Stomach smooth muscle (tissue), 2 donors: ENCODE results near the gene MAPK11.

Source experiments
- H3K27ac ChIP-seq: one replicate; pipeline ENCODE4 v1.7.0; 2013; ENCODE audit warnings: mild to moderate bottlenecking, low read length, inconsistent platforms
- H3K27me3 ChIP-seq, 2 donors: one replicate each; pipeline ENCODE4 v1.7.0; 2013; ENCODE audit warnings: low read length in 2 of 2; ENCODE audit not compliant: insufficient read depth in 2 of 2, control insufficient read depth in 1 of 2
- H3K36me3 ChIP-seq, 2 donors: one replicate each; pipeline ENCODE4 v1.7.0; 2013; ENCODE audit warnings: low read length in 2 of 2; ENCODE audit not compliant: control insufficient read depth in 2 of 2, insufficient read depth in 2 of 2
- H3K4me1 ChIP-seq: one replicate; pipeline ENCODE4 v1.7.0; 2013; ENCODE audit warnings: low read length; ENCODE audit not compliant: control insufficient read depth, insufficient read depth
- H3K4me3 ChIP-seq, 2 donors: one replicate each; pipeline ENCODE4 v1.7.0; 2013; ENCODE audit warnings: low read length in 2 of 2
- H3K9ac ChIP-seq, 2 donors: one replicate each; pipeline ENCODE4 v1.7.0; 2013; ENCODE audit warnings: low read length in 2 of 2, mild to moderate bottlenecking in 1 of 2
- H3K9me3 ChIP-seq, 2 donors: one replicate each; pipeline ENCODE4 v1.7.0; 2013; ENCODE audit warnings: low read length in 2 of 2; ENCODE audit not compliant: control insufficient read depth in 2 of 2
- donor health status: healthy.
- donor health status: Pancreatic carcinoma.

MAPK11 gene

DNA sequence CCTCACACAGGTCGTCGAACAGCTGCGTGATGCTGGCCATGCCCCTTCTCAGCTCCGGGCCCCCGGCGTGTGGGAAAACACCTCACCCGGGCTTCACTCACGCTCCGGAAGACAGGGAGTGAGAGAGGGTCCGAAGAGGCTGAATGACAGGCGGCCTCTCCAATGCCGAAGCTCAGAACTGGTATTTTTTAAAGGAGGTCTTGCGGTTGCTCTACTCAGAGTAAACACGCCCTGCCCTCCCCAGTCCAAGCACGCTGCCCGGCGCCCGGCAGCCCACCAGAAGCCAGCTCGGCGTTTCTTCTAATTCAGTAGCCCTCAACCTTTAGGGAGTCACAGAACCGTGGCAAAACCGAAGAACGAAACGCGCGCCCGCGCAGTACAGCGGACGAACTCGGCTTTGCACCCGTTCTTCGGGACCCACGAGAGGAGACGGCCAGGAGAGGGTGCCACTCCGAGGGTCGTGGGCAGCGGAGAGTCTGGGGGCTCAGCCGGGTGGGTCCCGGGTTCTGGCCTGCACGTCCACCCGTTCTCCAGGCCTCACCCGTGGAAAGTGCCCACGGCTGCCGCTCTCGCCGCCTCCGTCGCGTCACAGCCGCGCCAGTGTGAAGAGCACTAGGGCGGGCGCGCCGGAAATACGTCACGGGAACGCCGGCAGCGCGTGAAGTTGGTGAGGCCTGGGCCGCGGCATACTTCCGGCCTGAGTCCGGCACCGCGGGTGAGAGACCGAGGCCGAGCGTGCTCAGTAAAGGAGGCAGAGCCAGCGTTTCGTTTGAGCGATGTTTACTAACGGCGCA, 25.6 kb downstream of the MAPK11 start, which contains the start of gene TUBGCP6:
Gene TUBGCP6 (minus strand): TSS at position 604 of the 794 bp plus-strand sequence. CDS start 564 bp downstream, at position 40.
- peaks cover 42% of the 10 kb centered on the region for H3K4me1 ChIP-seq

DNA sequence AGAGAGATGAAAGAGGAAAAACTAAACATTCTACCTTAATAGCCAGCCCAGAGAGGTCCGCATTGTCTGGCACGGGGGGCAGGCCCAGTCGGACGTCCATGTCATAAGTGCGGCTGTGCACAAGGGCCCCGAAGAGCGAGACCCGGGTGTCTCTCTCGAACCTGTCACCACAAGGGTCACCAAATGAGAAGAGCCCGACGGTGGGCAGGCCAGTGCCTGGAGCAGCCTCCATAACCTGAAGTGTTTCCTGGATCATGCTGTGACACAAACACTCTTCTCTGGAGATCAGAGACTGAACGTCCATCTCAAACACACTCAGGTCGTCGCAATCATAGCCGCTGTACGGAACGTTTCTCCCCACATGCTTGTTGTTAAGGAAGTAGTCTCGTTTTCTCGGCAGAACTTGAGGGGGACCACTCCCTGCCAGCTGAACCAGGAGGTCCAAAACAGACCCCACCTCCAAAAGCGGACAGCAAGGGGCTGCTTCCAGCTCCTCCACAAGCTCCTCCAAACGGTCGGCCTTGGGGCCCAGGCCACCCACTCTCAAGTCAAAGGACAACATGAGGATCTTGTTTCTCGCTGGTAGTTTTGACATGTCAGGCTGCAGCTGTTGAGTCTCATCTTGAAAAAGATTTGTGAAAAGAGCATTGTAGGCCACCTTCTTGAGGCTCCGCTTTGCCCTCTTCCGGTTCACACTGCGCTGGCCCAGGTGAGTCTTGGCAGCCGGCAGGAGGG, 26.3 kb downstream of the MAPK11 start:
- Histone ChIP-seq H3K9me3 (no peaks in the 10 kb centered on the region), H3K27ac (peak overlapping the region; percentile 90), H3K4me1 (peaks cover 40% of the 10 kb centered on the region), H3K9ac (peak overlapping the region; percentile 92 to 96), H3K36me3 (peaks cover 13 to 23% of the 10 kb centered on the region in 2 donors), H3K4me3 (peak overlapping the region; percentile 87 to 97), H3K27me3 (no peaks in the 10 kb centered on the region)

More for the DNA sequence above, 25.6 kb downstream of the MAPK11 start, which contains the start of gene TUBGCP6:
- H3K36me3 ChIP-seq = peaks cover 13 to 21% of the 10 kb centered on the region in 2 donors
- H3K4me3 ChIP-seq = peak within 1 kb of the TSS; percentile 87 to 97
- peak within 1 kb of the TSS; percentile 92 to 96 for H3K9ac ChIP-seq
- H3K9me3 ChIP-seq = no peaks in the 10 kb centered on the region
- peak within 1 kb of the TSS; percentile 90 for H3K27ac ChIP-seq
- H3K27me3 ChIP-seq = no peaks in the 10 kb centered on the region

DNA sequence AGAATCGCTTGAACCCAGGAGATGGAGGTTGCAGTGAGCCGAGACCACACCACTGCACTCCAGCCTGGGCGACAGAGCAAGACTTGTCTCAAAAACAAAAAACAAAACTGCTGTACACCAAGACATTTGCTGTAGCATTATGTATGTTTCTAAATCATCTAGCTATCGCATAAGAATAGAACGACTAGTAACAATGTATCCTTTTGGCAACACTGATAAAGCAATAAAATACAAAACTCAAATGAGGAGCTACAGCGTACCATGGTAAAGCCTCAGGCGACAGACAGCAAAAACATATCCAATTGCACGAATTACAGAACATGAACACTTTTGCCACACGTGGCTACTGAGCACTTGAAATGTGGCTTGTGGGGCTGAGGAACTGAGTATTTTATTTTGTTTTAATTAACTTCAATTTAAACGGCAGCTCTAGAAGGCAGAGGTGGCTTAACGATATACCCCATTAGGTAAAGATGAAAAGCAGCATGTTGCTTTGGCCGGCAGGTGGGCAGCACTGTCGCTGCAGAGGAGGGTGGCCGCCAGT, 27.7 kb downstream of the MAPK11 start:
- no peaks in the 10 kb centered on the region for H3K27me3 ChIP-seq
- no peaks in the 10 kb centered on the region for H3K9me3 ChIP-seq
- peaks cover 13 to 21% of the 10 kb centered on the region in 2 donors for H3K36me3 ChIP-seq
- H3K4me3 ChIP-seq = peak overlapping the region; percentile 42 to 97
- peaks cover 40% of the 10 kb centered on the region for H3K4me1 ChIP-seq
- no peak overlapping the region for H3K27ac ChIP-seq
- peak overlapping the region; percentile 0 to 20 for H3K9ac ChIP-seq

DNA sequence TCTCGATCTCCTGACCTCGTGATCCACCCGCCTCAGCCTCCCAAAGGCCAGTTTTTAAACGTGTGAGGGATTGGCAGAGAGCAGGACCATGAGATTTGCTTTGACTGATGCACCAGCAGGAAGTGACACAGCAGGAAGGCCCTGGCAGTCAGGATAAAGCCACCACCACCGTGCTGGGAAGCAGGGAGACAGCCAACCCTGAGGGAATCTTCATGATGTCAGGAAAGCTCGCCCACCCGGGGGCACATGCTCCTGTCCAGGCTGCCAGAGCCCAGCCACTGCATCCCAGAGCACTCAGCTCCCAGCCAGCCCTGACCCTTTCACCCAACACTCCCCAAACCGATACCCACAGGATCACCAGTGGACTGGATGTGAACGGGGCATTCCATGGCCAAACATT, 31.4 kb downstream of the MAPK11 start:
- no peaks in the 10 kb centered on the region for H3K9me3 ChIP-seq
- no peaks in the 10 kb centered on the region for H3K27me3 ChIP-seq
- no peak overlapping the region for H3K9ac ChIP-seq
- no peak overlapping the region for H3K27ac ChIP-seq
- peaks cover 5 to 18% of the 10 kb centered on the region in 2 donors for H3K36me3 ChIP-seq
- peaks cover 17% of the 10 kb centered on the region for H3K4me1 ChIP-seq
- no peak overlapping the region for H3K4me3 ChIP-seq

DNA sequence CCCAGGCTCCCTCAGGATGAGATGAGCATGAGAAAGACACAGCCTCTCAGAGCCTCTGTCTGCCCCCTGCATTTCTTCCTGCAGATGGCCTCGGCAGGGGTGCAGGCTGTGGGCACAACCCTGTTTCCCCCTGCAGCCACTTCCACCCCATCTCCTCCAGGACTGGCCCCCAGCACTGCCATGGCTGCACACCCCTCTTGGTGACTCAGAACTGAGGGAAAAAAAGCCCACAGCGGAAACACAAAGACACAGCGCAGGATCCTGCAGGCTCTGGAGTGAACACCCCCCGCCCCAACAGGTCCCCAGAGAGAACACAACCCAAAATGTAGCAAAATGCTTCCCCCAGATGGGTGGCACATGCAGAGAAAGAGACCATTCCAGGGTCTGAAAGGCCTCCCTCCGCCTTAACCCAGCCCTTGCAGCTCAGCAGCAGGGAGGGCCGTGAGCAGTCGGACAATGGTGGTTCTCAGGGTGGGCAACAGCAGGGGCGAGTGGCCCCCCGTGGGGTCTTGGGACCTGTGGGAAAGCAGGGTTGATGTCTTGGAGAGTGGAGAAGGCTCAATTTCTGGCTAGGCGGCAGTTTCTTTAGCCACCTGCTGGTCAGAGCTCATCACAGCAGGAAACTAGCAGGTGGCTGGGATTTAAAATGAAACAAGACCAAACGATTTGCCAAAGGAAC, 33.3 kb downstream of the MAPK11 start:
- Histone ChIP-seq H3K4me1 (peaks cover 10% of the 10 kb centered on the region), H3K36me3 (peaks cover 5 to 20% of the 10 kb centered on the region in 2 donors), H3K9me3 (no peaks in the 10 kb centered on the region), H3K27me3 (no peaks in the 10 kb centered on the region), H3K4me3 (no peak overlapping the region), H3K9ac (no peak overlapping the region), H3K27ac (no peak overlapping the region)

DNA sequence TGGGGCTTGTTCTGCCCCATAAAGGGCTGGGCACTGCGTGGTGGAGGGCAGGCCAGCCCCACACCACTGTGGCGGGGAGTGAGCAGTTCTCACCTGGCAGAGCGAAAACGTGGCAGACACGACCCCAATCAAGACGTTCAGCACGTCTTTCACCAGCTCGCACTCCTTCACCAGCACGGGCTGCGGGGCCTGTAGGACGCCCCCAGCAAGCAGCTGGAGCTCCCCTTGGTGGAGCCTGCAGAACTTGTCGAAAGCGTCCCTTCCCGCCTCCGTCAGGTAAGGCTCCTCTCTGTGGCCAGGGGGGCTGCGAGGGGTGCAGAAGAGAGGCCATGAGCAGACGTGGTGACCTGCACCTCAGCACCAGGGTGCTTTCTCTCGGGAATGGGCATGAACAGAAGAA, 37.0 kb downstream of the MAPK11 start:
- Histone ChIP-seq H3K9ac (no peak overlapping the region), H3K36me3 (peaks cover 9 to 14% of the 10 kb centered on the region in 2 donors), H3K27me3 (no peaks in the 10 kb centered on the region), H3K4me3 (no peak overlapping the region), H3K27ac (no peak overlapping the region), H3K9me3 (no peaks in the 10 kb centered on the region), H3K4me1 (no peaks in the 10 kb centered on the region)

DNA sequence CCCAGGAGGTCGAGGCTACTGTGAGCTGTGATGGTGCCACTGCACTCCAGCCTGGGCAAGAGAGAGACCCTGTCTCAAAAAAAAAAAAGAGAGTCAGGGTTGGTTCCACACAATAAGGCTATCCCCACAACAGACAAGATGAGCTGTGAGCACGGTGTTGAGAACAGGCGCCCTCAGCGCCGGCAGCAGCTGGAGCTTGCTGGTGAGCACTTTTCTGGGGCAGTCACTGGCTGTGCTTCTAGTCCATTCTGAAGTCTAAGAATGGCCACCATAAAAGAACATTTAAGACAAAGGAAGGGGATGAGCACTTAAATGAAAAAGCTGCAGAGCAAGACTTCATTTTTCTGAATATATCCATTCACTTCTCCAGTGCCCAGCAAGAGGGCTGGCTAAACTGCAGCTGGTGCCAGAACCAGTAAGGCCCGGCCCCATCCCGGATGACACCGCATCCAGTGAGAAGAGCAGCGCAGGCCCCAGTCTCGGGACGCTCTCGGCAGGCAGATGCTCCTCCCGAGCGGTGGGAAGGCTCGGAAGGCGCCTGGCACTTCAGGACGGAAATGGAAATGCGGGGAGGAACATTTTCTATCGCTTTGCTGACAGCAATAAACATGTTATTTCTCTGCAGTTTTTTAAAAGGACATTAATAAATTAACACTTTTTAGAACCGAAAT, 37.6 kb downstream of the MAPK11 start:
- Histone ChIP-seq H3K9me3 (no peaks in the 10 kb centered on the region), H3K4me1 (no peaks in the 10 kb centered on the region), H3K9ac (no peak overlapping the region), H3K27ac (no peak overlapping the region), H3K27me3 (no peaks in the 10 kb centered on the region), H3K36me3 (peaks cover 9 to 16% of the 10 kb centered on the region in 2 donors), H3K4me3 (no peak overlapping the region)

DNA sequence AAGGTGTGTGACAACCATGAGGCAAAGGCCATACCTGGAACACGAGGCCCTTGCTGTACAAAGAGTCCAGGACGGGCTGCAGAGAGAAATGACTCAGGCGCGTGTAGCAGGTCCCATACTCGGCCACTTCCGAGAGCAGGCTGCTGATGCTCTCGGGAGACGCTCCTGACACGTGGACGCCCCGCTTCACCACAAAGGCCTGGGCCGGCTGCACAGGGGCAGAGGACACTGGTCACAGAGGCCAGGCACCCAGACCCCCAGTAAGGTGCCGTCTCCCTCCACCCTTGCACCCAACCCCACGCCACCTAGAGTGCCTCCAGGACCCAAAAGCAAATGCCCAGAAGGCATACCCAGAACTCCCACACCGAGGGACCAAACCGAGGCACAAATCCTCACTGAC, 40.8 kb downstream of the MAPK11 start:
- H3K9ac ChIP-seq = no peak overlapping the region
- H3K9me3 ChIP-seq = no peaks in the 10 kb centered on the region
- H3K27me3 ChIP-seq = no peaks in the 10 kb centered on the region
- H3K36me3 ChIP-seq = peaks cover 22 to 27% of the 10 kb centered on the region in 2 donors
- H3K27ac ChIP-seq = no peak overlapping the region
- no peak overlapping the region for H3K4me3 ChIP-seq
- no peaks in the 10 kb centered on the region for H3K4me1 ChIP-seq

DNA sequence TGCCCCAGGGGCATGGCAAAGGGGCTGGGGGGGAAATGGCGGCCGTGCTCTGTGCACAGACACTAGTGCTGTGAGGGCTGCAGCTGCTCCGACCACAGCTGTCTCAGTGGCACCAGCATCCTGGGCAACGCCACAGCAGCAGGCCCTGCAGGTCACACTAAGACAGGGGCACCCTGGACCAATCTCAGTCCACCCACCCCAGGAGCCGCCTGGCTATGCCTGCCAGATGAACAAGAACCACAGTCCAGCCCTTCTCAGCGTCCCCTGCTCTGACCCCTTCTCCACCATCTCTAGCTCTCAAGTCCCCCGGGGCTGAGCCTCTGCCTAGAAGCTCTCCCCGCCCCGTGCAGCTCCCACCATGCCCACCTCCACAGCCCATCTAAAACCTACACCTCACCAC, 41.8 kb downstream of the MAPK11 start:
- Histone ChIP-seq H3K9me3 (no peaks in the 10 kb centered on the region), H3K4me1 (no peaks in the 10 kb centered on the region), H3K4me3 (no peak overlapping the region), H3K9ac (no peak overlapping the region), H3K27ac (no peak overlapping the region), H3K27me3 (no peaks in the 10 kb centered on the region), H3K36me3 (peaks cover 30 to 34% of the 10 kb centered on the region in 2 donors)
